Measurements from ENCODE around the gene SIGLEC8.
A peak's percentile ranks its signal among the peaks of the same experiment; 100 is the strongest.
"Not testable (repeated sequence)": the region's sequence is repeated elsewhere in the genome, so short reads cannot be mapped to it uniquely, and the experiment has no call there.

The SIGLEC8 gene

DNA sequence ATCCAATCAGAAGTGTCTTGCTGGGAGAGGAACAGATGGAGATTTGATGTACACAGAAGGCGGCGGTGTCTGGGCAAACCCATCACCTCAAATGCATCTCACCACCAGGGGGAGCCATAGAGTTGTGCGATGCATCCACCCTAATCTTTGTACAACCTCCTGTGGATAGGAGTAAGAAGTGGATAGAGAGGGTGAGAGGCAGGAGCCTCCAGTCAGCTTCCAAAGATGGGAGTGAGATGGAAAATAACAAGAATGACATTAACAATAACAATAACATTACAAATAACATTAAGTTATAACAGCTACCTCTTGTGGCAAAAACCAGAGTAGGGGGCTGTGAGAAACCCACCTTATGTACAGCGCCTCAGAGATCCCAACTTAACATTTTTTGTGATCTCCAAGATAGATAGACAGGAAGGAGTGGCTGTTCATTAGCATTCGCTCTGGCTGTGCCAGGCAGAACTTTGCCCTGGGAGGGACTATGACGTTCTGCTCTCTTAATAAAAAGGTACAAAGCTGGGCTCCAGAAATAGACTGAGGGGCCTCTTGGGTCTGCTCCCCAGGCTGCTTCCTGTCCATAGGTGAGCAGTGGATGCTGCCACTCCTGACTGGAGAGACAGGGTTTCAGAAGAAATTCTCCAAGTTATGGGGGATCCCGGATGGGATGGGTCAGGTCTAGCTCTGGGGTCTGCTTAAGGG is 14.9 kb upstream of the SIGLEC8 start:
- DNase-seq (ENCODE audit: low read depth in 2 of 3, low spot score in 1 of 3) = peak; percentile 79 to 96 (median 82)

DNA sequence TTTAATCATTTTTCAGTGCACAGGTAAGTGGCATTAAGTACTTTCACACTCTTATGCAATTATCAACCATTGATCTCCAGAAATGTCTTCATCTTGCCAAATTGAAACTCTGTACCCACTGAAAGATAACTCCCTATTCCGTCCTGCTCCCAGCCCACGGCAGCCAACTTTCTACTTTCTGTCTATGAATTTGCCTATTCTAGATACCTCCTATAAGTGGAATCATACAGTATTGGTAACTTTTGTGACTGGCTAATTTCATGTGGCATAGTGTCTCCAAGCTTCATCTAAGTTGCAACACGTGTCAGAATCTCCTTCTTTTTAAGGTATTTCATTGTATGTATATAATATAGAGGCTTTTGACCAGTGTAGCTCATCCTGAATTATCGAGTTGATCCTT is 14.4 kb upstream of the SIGLEC8 start:
- no peak for DNase-seq (ENCODE audit: low read depth in 2 of 3, low spot score in 1 of 3)

DNA sequence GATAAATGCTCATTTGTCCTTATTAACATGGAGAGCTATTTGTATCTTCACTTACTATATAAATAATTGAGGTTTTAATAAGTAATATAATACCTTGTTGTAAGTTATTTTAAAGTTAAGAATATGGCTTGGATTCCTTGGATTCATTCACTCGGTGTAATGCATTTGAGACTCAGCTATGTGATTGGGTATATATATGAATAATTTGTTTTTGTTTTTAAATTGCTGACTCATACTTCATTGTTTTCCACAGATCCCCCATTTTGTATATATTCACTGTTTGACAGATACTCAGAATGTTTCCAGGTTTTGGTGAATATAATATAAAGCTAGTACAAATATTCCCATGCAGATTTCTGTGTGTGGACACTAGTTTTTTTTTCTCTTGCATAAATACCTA is 13.3 kb upstream of the SIGLEC8 start:
- no peak for DNase-seq (ENCODE audit: low read depth in 2 of 3, low spot score in 1 of 3)

DNA sequence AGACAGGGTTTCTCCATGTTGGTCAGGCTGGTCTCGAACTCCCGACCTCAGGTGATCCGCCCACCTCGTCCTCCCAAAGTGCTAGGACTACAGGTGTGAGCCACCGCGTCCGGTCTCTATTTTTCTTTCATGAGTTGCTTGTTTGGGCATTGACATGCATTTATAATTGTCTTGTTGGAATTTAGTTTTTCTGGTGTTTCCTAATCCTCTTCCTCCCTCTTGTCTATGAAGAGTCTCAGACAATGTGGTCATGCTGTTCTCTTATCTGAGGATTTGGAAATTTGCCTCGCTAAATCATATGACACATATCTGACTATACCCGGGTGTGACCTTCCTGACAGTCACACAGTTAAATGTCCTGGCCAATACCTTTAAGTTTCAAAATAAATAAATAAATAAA is 12.7 kb upstream of the SIGLEC8 start:
- DNase-seq (ENCODE audit: low read depth in 2 of 3, low spot score in 1 of 3) = no peak

DNA sequence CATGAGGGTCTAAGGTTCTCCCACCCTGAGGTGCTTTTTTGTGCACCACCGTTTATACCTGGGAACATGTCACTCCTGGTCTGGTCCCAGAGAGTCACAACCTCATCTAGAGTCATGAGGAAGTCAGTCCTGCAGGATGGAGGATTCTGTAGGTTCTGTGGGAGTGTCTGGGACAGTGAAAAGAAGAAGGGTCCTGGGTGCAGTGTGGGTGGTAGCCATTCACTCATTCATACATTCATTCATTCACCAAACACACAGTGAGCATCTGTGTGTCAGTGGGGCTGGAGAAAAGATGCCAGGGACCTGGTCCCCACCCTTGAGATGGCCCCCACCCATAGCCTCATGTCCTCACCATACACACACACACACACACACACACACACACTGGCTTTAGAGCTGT is 11.4 kb upstream of the SIGLEC8 start:
- DNase-seq (ENCODE audit: low read depth in 2 of 3, low spot score in 1 of 3) = no peak

DNA sequence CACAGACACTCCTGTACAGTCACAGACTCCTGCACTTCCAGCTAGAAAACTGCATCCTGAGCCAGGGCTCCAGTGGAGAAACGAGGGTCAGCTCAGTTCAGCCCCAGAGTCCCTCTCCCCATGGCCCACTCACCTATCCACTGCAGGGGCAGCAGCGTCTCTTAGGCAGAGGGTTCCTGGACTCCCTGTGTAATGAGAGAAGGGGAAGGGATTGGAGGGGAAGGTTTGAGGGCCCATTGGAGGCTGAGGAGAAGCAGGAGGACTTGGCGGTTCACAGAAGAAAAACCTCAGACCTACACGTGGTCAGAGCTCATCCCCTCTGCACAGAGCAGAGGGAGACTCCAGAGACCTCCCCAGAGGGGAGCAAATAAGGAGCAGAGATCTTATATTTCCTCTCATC is 10.9 kb upstream of the SIGLEC8 start:
- no peak for DNase-seq (ENCODE audit: low read depth in 2 of 3, low spot score in 1 of 3)

DNA sequence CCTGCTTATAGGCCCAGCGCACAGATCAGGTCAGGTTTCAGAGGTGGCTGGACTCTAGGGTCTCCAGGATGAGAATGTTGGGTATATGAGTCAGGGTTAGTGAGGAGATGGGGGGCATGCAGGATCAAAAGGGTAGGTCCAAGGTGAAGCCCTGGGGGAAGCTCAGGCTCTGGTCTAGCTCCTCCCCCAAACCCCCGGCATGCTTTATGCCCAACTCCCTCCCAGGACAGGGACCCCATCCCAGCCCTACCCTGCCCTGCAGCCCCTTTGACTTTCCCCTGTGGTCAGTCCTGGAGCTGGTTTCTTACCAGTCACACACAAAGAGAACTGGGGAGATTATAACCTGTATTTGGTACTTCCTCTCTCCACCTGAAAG is 10.3 kb upstream of the SIGLEC8 start:
- DNase-seq (ENCODE audit: low read depth in 2 of 3, low spot score in 1 of 3) = no peak

DNA sequence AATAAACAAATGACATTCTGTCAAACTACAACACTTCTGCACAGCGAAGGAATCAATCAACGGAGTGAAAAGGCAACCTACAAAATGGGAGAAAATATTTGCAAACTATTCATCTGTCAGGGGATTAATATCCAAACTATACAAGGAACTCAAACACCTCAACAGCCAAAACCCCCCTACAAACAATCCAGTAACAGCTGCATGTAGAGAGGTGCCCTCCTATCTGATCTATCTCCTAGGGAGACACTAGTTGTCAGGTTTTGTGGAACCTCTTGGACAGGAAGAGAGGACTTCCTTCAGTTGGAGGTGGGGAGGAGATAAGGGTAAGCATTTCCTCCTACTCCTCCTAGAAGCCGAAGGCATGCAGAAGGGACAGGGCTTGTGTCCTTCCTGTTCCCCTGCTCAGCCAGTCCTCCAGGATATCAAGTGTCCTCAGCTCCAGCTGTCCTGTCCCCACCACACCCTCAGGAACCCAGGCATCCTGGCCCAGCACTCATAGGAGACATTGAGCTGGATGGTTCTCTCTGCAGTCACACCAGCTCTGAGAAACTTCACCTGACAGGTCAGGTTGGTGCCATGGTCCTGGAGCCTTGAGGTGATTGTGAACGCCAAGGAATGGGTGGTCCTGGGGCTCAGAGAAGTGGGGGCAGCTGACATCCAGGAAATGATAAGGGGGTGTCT is 9.8 kb upstream of the SIGLEC8 start:
- DNase-seq (ENCODE audit: low read depth in 2 of 3, low spot score in 1 of 3) = no peak

DNA sequence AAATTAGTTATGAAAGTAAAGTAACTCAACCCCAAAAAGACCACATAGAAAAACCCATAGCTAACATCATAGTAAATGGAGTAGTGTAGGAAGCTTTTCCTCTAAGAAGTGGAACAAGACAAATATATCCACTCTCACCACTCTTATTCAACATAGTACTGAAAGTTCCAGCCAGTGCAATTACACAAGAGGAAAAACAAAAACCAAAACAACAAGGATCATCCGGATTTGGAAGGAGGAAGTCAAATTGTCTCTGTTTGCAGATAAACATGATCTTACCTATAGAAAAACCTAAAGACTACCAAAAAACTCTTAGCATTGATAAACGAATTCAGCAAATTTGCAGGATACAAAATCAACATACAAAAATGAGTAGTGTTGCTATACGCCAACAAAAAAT is 8.5 kb upstream of the SIGLEC8 start:
- no peak for DNase-seq (ENCODE audit: low read depth in 2 of 3, low spot score in 1 of 3)

DNA sequence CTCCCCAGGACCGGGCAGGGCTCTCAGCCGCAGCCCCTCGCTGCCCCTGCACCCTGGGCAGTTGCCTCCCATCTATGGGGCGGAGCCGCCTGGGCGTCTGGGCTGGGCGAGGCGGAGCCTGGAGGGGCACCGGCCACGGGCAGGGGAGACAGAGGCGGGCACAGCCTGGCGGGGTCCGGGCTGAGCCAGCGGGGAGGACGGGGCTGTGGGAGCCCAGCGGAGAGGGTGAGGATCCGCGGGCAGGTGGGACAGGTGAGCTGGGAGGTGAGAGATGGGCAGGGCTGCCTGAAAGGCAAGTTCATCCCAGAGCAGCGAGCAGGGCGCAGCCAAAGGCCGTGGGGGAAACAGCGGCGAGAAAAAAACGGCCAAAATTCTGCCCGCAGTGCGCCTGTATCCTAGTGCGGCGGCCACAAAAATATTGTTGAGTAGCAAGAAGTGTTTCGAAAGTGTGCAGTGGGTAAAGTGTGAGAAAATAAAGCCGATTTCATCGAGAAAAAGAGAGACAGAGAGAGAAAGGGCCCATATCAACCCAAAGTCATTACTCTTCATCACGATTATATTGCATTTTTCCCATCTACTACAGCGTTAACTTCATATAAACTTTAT is 5.8 kb upstream of the SIGLEC8 start:
- DNase-seq (ENCODE audit: low read depth in 2 of 3, low spot score in 1 of 3) = not testable (repeated sequence)

DNA sequence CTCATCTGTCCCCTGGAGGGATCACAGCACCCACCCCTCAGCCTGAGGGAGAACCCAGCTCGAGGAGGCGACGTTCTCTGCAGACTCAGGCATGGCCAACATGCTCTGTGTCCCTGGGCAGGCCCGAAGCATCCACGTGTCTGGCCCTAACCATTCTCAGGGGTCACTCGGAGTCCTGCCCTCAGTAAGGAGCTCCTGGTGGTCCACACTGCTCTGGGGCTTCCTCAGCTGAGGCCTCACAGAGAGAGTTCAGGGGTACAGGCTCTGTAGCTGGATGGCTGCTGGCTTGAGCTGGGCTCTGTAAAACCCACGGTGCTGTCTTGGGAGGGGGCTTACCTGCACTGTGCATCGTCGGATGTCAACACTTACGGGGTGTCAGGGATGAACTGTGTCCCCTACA is 4.4 kb upstream of the SIGLEC8 start:
- DNase-seq (ENCODE audit: low read depth in 2 of 3, low spot score in 1 of 3) = no peak

DNA sequence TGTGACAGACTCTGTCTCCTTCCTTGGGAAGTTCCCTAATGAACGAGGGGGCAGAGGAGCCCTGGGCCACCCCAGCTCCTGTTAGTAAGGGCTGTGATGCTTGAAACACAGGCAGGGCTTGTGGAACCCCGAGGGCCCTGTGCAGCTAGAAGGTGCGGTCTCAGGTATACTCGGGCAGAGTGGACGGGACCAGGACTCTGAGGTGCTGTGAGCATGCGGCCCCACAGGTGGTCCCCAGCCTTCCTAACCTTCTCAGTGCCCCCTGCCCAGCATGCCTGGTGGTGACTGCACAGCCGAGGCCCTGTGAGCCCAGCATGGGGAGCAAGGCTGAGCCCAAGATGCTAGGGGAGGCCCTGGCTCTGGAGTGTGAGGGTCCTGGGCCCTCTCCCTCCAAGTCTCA is 4.0 kb upstream of the SIGLEC8 start:
- no peak for DNase-seq (ENCODE audit: low read depth in 2 of 3, low spot score in 1 of 3)

DNA sequence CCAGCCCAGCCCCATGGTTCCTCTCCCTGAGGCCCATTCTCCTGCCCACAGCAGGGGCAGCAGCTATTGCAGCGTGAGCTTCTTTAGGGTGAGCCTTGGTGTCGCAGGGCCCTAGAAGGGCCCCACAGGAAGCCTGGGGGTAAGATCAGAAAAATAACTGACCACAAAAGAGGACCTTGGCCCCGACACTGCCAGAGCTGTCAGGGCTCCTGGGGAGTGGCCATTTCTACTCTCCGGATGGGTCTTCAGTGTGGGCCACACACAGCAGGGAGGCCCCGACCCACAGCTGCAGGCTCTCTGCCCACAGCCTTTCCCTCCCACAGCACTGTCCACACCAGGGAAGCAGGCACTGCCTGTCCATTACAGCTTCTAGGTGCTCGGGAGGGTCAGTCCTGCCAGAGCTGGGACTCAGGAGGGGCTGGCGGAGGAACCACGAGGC is 3.5 kb upstream of the SIGLEC8 start:
- no peak for DNase-seq (ENCODE audit: low read depth in 2 of 3, low spot score in 1 of 3)

DNA sequence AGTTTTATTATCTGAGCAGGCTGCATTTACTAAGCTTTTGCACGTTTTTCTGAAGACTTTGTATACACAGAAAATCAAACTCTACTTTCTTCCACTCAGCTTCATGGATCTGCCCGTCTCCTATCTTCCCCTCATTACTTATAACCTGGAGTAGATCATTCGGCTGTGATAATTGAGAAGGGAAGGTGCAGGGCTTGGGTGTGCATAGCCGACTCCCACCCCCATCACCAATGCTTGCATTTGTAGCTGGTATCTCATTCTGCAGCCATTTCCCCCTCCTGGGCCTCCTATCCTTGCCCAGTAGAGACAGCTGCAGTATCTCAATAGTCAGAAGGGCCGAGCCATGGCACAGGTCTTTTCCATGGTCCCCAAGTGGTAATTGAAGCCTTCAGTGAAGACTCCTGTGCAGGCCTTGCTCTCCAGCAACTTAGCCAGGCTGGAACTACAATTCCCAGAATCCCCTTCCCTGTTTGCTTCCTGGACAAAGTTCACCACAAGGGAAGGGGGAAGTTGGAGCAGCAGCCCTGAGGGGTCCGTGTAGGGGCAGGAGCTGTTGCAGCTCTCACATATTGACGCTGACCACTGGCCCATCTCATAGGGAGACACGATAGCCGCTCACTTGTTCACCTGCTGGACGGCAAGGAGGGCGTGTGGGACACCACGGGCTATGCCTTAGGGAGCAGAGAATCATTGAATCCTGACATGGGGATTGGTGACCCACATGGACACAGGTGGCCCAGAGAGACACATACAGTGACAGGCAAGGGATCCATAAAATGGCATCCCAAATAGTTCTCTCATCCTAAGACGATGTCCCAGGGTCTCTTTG is 2.1 kb upstream of the SIGLEC8 start:
- no peak for DNase-seq (ENCODE audit: low read depth in 2 of 3, low spot score in 1 of 3)

DNA sequence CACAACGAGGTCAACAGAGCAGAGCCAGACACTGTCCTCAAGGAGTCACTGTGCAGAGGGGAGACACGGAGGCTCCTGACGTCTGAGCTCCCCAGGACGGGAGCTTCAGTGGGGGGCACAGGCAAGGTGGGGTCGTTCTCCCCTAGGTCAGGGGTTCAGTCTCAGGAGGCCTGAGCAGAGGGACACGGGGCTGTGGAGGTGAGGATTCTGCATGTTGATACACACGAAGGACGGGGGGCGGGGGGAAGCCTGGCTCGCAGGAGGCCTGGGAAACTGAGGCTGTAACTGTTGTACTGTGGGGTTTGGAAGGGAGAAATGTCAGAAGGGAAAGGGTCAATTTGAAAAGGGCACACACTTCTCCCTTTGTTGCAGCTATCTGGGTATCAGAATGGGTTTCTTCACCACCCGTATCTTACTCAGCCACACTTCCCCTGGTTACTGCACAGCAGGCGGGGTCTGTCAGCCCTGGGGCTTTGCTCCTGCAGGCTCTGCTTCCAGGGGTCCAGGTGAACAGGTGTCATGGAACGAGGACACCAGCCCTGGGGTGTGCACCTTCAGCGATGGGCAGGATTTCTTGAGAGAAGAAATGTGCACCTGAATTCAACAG is 748 bp upstream of the SIGLEC8 start:
- no peak for DNase-seq (ENCODE audit: low read depth in 2 of 3, low spot score in 1 of 3)

DNA sequence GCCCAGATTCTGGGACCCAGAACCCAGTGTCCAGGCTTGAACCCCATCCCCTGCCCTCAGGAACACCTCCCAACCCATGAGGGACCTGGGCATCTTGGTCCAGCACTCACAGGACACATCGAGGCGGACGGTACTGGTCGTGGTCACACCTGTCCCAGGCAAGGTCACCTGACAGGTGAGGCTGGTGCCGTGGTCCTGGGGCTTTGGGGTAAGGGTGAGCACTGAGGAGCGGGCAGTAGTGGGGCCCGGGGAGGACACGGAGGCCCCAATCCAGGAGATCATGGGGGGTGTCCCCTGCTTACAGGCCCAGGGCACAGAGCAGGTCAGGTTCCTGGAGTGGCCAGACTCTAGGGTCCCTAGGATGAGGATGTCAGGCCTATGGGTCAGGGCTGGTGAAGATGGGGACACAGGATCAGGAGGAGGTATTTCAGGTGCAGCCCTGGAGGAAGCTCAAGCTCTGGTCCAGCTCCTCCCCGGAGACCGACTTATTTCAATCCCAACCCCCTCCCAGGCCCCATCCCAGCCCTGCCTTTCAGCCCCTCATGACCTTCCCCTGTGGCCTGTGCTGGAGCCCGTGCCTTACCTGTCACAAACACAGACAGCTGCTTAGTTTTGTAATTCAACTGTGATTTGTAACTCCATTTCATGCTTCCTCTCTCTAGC is 772 bp downstream of the SIGLEC8 start:
- no peak for DNase-seq (ENCODE audit: low read depth in 2 of 3, low spot score in 1 of 3)

DNA sequence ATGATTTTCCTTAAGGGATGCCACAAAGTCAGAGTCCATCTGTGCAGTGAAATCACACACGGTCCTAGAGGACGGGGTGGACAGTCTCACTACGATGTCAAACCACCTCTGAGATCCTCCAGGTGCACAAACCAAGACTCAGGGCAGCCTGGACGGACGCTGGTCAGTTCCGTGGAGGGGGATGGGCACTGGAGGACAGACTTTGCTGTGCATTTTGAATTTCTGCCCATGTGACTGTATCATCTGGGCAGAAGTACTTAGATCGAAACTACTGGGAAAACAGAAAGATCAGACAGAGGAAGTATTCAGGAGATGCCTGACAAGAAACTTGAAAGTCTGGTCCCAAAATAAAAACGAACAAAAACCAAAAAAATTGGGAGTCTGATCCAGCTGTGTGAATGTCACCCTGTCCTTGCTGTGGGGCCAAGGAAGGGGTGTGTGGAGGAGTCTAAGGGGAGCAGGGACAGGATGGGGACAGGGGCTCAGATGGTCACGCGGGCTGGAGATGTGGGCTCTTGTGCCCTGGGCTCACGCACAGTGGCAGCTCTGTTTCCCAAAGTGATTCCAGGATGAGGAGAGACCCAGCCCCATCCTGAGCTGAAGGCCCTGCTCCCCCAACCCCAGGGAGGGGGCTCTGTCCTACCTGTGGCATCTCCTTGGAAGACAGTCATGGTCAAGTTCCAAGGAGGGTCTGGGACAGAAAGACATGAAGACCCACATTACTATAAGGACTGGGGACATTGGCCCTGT is 1.5 kb downstream of the SIGLEC8 start:
- DNase-seq (ENCODE audit: low read depth in 2 of 3, low spot score in 1 of 3) = no peak

DNA sequence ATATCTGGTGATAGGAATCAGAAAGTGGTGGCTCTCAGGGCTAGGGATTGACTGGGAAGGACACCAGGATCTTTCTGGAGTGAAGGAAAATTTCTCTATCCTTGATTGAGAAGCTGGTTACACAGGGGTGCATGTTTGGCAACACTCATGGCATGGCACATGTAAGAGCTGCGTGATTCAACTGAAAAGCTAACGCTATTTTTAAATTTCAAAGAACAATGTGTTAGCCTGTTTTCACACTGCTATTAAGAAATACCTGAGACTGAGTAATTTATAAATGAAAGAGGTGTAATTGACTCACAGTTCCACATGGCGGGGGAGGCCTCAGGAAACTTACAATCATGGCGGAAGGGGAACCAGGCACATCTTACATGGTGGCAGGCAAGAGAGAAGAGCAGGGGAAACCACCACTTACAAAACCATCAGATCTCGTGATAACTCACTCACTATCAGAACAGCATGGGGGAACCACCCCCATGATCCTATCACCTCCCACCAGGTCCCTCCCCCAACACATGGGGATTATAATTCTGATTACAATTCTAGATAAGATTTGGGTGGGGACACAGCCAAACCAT is 7.4 kb downstream of the SIGLEC8 start:
- peak in 2 of 3 donors; percentile 45 to 54 for DNase-seq (ENCODE audit: low read depth in 2 of 3, low spot score in 1 of 3)

DNA sequence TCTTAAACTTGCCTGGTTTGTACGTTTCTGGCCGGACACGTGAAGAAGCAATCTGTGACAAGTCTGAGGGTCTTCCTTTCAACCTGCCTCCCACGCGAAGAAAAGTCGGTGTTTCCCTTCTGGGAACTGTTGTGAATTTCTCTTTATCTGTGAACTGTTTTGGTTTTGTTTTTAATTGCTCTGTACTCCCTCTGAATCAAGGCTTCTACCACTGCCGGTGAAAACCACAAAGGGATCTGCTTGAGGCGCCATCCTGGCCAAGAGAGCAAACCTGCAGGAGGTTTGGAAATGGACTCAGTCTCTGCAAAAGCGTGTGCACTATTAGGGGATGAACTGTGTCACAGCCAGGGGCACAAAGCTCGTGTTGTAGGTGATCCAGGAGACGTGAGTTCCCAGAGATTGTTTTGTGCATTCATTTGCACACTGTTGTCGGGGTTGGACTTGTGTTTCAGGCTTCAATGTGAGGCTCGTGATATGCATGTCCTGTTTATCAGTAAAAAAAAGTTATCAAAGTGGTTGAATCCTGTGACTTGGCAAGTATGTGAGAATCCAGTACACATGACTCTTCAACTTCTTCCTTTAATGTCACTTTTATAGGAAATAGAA is 9.7 kb downstream of the SIGLEC8 start:
- DNase-seq (ENCODE audit: low read depth in 2 of 3, low spot score in 1 of 3) = peak; percentile 49 to 67 (median 58)
